Caco-2 (cell line): ENCODE data around the gene CDC42SE1. TPM values are rescaled to one million over a fixed set of nuclear protein-coding genes. Genes with fewer than 3 reads are reported as not detected.
A peak's percentile ranks its signal among the peaks of the same experiment; 100 is the strongest.

Experiments used
- BruUV-seq: library from RNA; stranded (reverse); fragments of 400-500 nt; replicated peaks from 2 replicates; lab custom pipeline; 2021; lab: Mats Ljungman, UMichigan
- CTCF ChIA-PET: fragments of 300-600 bp; sonication (Branson Sonifier 250); formaldehyde crosslinking; loops from one replicate; lab custom pipeline; 2022; ENCODE audit warnings: antibody characterized with exemption; lab: Charles Lee
- POLR2A ChIA-PET: fragments of 300-600 bp; sonication (Branson Sonifier 250); formaldehyde crosslinking; loops from one replicate; lab custom pipeline; 2022; ENCODE audit warnings: antibody characterized with exemption; lab: Charles Lee
- DNase-seq, 2 experiments: peaks; one replicate each; pipeline versions ENCODE4 v3.0.0 to v3.0.0-alpha.2; 2020 to 2022
- H3K27me3 ChIP-seq: replicated peaks from 2 replicates; pipeline ENCODE4 v1.6.0; 2011; ENCODE audit warnings: low read length; ENCODE audit not compliant: control insufficient read depth, insufficient read depth
- H3K36me3 ChIP-seq: 2 replicates; pipeline ENCODE4 v1.5.1; 2011; ENCODE audit warnings: low read length; ENCODE audit not compliant: control insufficient read depth, insufficient read depth
- H3K4me1 ChIP-seq: fragments of 250-450 bp; sonication (Bioruptor Pico); 2 replicates; pipeline ENCODE4 v1.5.1; 2020; ENCODE audit warnings: mild to moderate bottlenecking
- H3K4me3 ChIP-seq: 2 replicates; pipeline ENCODE4 v1.5.1; 2011; ENCODE audit warnings: low read depth, mild to moderate bottlenecking, control low read depth, low read length
- H3K9me3 ChIP-seq: fragments of 250-450 bp; sonication (Bioruptor Pico); 2 replicates; pipeline ENCODE4 v1.5.1; 2020; ENCODE audit warnings: mild to moderate bottlenecking, moderate library complexity
- H3K27ac Mint-ChIP-seq: one replicate; pipeline ENCODE4 v1.8.0; 2022; ENCODE audit warnings: mixed read lengths; ENCODE audit not compliant: unreplicated experiment
- H3K27me3 Mint-ChIP-seq: one replicate; pipeline ENCODE4 v1.8.0; 2022; ENCODE audit warnings: mixed read lengths; ENCODE audit not compliant: insufficient read depth, unreplicated experiment
- H3K36me3 Mint-ChIP-seq: one replicate; pipeline ENCODE4 v1.8.0; 2022; ENCODE audit warnings: mild to moderate bottlenecking, mixed read lengths; ENCODE audit not compliant: insufficient read depth, unreplicated experiment
- H3K4me1 Mint-ChIP-seq: one replicate; pipeline ENCODE4 v1.8.0; 2022; ENCODE audit warnings: low read depth, mixed read lengths; ENCODE audit not compliant: unreplicated experiment
- H3K4me3 Mint-ChIP-seq: one replicate; pipeline ENCODE4 v1.8.0; 2022; ENCODE audit warnings: mild to moderate bottlenecking, moderate library complexity, mixed read lengths; ENCODE audit not compliant: unreplicated experiment
- H3K9me3 Mint-ChIP-seq: one replicate; pipeline ENCODE4 v1.8.0; 2022; ENCODE audit warnings: mixed read lengths; ENCODE audit not compliant: unreplicated experiment
- CTCF ChIP-seq, 2 experiments: fragments of 200-600 bp in 1 of 2; IDR thresholded peaks; 1 replicate in 1 of 2; 2 replicates in 1 of 2; pipeline versions ENCODE4 v1.5.1 to v1.8.0; 2011 to 2022; ENCODE audit warnings: antibody characterized with exemption in 1 of 2, control low read depth in 1 of 2, inconsistent platforms in 1 of 2, low read depth in 1 of 2, low read length in 1 of 2, mild to moderate bottlenecking in 1 of 2, moderate library complexity in 1 of 2; ENCODE audit not compliant: insufficient read depth in 1 of 2, severe bottlenecking in 1 of 2, unreplicated experiment in 1 of 2
- intact Hi-C: fragments of 100-400 bp; cut with micrococcal nuclease; formaldehyde crosslinking; loops from one replicate; pipeline ENCODE4 v1.10.0; 2022; ENCODE audit not compliant: unreplicated experiment
- total RNA-seq: library from RNA; stranded (reverse); gene quantifications from 2 replicates; pipeline ENCODE4 v1.2.3, GENCODE V29; 2022

The CDC42SE1 gene
- total RNA-seq, 1 experiment from 2014 or later, result 59.4 TPM

GRCh38 chr1:151006327-151007052 is 52.9 kb downstream of the CDC42SE1 start, which contains the start of gene MINDY1:
TSS of gene MINDY1 (minus strand) at chr1:151006902. CDS start at chr1:151002617, 4,285 bp downstream.
- H3K36me3 Mint-ChIP-seq, result peaks cover 13% of the 10 kb centered on the region
- peaks cover 24% of the 10 kb centered on the region for H3K4me1 Mint-ChIP-seq
- H3K36me3 ChIP-seq, result no peaks in the 10 kb centered on the region
- H3K27me3 Mint-ChIP-seq, result no peaks in the 10 kb centered on the region
- H3K4me1 ChIP-seq, result peaks cover 34% of the 10 kb centered on the region
- ChIA-PET POLR2A (interaction anchor here (0.5 to 1.5 kb wide), 13 partner anchors 9 to 603 kb away, joined by 3 to 11 read pairs (median 4); partner anchors contain the start of genes ANXA9 and MCL1), CTCF (interaction anchor here (0.6 to 3.0 kb wide), 17 partner anchors 11 to 428 kb away, joined by 3 to 50 read pairs (median 4); partner anchors contain the start of genes ANXA9, C1orf56 and MCL1)
- BruUV-seq, result TSS peak; percentile 40
- peak within 1 kb of the TSS; percentile 99 for H3K27ac Mint-ChIP-seq
- DNase-seq, result peak; percentile 81 to 85
- intact Hi-C loops, result loop anchor here (1.0 to 10.0 kb wide), 3 partner anchors 27 to 442 kb away; partner anchors contain the start of gene SETDB1
- no peaks in the 10 kb centered on the region for H3K9me3 Mint-ChIP-seq
- no peaks in the 10 kb centered on the region for H3K27me3 ChIP-seq
- H3K4me3 Mint-ChIP-seq, result peak within 1 kb of the TSS; percentile 92
- TF ChIP-seq CTCF (IDR thresholded peaks at IDR 0.05; ENCODE audit: insufficient read depth in 1 of 2, low read depth in 1 of 2, low read length in 1 of 2, severe bottlenecking in 1 of 2, unreplicated experiment in 1 of 2), result peak; percentile 58 to 64
- peak within 1 kb of the TSS; percentile 64 for H3K4me3 ChIP-seq
- no peaks in the 10 kb centered on the region for H3K9me3 ChIP-seq

GRCh38 chr1:151005729-151006319 is 53.6 kb downstream of the CDC42SE1 start:
- H3K4me1 Mint-ChIP-seq, result peaks cover 26% of the 10 kb centered on the region

More at GRCh38 chr1:151005729-151006319, 53.6 kb downstream of the CDC42SE1 start:
- DNase-seq, result no peak
- CTCF ChIA-PET, result interaction anchor here (0.6 to 3.0 kb wide), 15 partner anchors 10 to 427 kb away, joined by 3 to 50 read pairs (median 4); partner anchors contain the start of genes ANXA9, C1orf56 and MCL1
- intact Hi-C loops, result loop anchor here (1.0 to 10.0 kb wide), 3 partner anchors 27 to 441 kb away; partner anchors contain the start of gene SETDB1
- H3K36me3 Mint-ChIP-seq, result peaks cover 10% of the 10 kb centered on the region
- BruUV-seq, result no TSS peak
- peak overlapping the region; percentile 92 for H3K4me3 Mint-ChIP-seq
- no peaks in the 10 kb centered on the region for H3K9me3 ChIP-seq
- H3K4me1 ChIP-seq, result peaks cover 28% of the 10 kb centered on the region
- no peak for TF ChIP-seq CTCF (IDR thresholded peaks at IDR 0.05; ENCODE audit: insufficient read depth in 1 of 2, low read depth in 1 of 2, low read length in 1 of 2, severe bottlenecking in 1 of 2, unreplicated experiment in 1 of 2)
- H3K27me3 ChIP-seq, result no peaks in the 10 kb centered on the region
- POLR2A ChIA-PET, result interaction anchor here (0.5 to 1.5 kb wide), 7 partner anchors 9 to 427 kb away, joined by 3 to 11 read pairs (median 6); partner anchors contain the start of genes ANXA9 and MCL1
- no peaks in the 10 kb centered on the region for H3K9me3 Mint-ChIP-seq
- peak overlapping the region; percentile 99 for H3K27ac Mint-ChIP-seq
- no peaks in the 10 kb centered on the region for H3K36me3 ChIP-seq
- H3K4me3 ChIP-seq, result peak overlapping the region; percentile 64
- no peaks in the 10 kb centered on the region for H3K27me3 Mint-ChIP-seq
